22Rv1 (cell line): ENCODE data around the gene SLC39A2.

ENCODE experiments used
- H3K27ac ChIP-seq: fragments of 450-650 bp; 2 replicates; pipeline ENCODE4 v1.5.1; 2017
- ZFX ChIP-seq: fragments of 450-650 bp; IDR thresholded peaks from 2 replicates; pipeline ENCODE4 v1.6.1; 2017; ENCODE audit warnings: antibody characterized with exemption, borderline replicate concordance
- TF ChIP-seq, protein P1 (sequence below): fragments of 450-650 bp; IDR thresholded peaks from 2 replicates; pipeline ENCODE4 v1.5.1; 2017; ENCODE audit warnings: mild to moderate bottlenecking

SLC39A2 gene

DNA sequence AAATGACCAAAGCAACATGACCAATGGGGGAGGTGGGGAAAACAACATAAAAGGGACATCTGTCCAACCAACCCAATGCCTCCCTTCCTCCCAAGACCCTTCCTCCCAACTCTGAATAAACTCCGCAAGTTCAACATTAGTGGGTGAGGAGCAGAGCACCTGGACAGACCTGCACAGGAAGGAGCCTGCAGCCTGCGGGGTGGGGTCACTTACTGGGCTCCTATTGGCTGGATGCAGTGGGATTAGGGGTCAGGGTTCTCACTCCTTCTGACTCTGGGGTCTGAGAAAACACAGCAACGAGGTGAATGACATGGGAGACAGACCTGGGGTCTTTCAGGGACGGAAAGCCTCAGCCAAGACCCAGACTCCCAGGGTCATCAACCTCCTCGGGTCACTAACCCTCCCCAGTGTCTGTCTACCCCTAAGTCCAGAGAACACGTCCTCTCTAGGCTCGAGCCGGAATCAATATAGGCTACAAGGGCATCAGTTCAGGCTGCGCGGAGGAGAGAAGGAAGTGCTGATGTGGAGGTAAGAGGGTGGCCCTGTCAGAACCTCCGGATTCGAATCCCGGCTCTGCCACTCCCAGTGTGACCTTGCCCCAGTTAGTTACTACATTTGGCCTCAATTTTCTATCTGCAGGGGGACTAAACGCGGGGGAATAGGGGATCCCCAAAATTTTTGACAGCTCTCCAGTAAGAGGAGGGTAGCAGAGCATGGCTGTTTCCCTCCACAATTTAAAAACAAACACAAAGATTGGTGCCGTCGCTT lies 24.9 kb downstream of the SLC39A2 start:
- H3K27ac ChIP-seq, result 0 out of 2 replicates have a peak overlapping the region, but pooled peaks have one; percentile 34
- TF ChIP-seq, protein P1, sequence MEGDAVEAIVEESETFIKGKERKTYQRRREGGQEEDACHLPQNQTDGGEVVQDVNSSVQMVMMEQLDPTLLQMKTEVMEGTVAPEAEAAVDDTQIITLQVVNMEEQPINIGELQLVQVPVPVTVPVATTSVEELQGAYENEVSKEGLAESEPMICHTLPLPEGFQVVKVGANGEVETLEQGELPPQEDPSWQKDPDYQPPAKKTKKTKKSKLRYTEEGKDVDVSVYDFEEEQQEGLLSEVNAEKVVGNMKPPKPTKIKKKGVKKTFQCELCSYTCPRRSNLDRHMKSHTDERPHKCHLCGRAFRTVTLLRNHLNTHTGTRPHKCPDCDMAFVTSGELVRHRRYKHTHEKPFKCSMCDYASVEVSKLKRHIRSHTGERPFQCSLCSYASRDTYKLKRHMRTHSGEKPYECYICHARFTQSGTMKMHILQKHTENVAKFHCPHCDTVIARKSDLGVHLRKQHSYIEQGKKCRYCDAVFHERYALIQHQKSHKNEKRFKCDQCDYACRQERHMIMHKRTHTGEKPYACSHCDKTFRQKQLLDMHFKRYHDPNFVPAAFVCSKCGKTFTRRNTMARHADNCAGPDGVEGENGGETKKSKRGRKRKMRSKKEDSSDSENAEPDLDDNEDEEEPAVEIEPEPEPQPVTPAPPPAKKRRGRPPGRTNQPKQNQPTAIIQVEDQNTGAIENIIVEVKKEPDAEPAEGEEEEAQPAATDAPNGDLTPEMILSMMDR, result no peak
- TF ChIP-seq ZFX, result no peak

DNA sequence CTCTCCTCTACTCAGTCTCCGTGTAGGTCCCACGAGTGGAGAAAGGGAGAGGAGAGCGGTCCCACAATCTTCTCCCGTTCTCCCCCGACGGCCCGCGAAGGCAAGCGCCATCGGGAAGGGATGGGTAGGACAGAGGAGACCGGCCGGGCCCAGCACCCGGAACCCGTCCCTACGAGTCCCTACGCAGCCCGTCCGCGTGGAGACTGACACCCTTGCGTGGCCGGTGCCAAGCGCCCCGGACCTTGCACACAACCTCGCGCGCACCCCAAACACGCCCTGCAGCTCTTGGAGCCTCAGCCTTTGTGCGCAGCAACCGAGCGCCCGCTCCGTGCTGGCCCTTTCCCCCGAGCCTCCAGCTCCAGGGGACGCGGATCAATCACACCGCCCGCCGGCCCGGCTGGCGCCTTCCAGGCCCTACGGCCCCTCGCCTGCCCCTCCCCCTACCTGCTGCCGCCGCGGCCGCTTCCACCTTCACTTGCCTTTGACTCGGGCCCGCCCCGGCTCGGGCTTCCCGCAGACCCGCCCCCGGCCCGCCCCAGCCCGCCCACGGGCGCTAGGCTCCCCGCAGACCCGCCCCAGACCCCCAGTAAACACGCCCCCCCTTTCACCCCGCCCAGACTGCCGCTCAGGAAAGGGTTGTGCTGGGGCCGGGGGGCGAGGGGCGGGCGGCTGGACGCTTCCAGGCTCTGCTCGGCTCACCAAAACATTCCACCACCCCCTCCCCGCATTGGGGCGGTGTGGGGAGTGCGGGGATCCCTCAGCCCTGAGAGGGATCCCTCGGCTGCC lies 25.7 kb downstream of the SLC39A2 start, which contains the start of gene NDRG2:
Gene NDRG2, minus strand, starts transcription at position 477 of the 786 bp plus-strand sequence. CDS start 1,746 bp downstream, outside the sequence.
- no peak for TF ChIP-seq ZFX
- TF ChIP-seq, protein P1, result no peak
- 0 out of 2 replicates have a peak within 1 kb of the TSS, but pooled peaks have one; percentile 34 for H3K27ac ChIP-seq

DNA sequence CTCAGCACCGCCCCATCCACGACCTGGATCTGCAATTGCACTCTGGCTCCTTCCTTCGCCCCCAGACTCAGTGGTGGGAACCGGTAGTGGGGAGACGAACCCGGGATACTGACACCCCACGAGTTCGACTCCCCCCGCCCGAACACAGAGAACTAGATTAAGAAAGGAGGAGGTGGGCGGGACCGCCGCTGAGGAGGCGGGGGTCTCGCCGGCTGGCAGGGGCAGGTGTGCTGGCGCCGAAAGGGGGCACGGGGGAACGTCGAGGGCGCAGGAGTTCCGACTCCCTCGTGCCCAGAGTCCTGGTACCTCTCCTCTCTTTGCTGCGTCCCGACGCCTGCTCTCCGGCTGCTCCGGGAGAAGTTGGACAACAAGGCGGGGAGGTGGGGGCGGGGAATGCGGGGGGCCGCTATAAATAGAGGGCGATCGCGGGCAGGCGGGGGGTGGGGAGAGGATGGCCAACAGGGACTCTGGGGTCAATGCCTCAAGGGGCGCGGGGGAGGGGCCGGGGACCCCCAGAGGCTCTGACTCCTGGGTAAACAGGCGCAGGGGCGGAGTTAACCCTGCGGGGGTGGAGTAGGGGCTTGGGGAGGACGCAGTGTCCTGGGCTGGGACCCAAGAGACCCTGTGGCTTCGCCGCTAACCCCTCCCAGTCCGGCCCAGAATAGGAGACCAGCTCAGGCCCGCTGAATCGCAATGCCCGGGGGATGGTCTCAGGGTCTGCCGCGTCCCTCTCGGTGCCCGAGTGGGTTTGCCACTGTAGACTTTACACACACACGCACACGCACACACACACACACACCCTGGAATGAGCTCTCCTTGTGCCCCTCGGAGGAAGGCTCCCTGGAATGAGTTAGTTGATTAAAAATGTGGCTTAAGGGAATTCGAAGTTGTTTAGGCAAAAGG lies 26.5 kb downstream of the SLC39A2 start:
- H3K27ac ChIP-seq, result no peak overlapping the region
- TF ChIP-seq ZFX, result no peak
- TF ChIP-seq, protein P1, result no peak

DNA sequence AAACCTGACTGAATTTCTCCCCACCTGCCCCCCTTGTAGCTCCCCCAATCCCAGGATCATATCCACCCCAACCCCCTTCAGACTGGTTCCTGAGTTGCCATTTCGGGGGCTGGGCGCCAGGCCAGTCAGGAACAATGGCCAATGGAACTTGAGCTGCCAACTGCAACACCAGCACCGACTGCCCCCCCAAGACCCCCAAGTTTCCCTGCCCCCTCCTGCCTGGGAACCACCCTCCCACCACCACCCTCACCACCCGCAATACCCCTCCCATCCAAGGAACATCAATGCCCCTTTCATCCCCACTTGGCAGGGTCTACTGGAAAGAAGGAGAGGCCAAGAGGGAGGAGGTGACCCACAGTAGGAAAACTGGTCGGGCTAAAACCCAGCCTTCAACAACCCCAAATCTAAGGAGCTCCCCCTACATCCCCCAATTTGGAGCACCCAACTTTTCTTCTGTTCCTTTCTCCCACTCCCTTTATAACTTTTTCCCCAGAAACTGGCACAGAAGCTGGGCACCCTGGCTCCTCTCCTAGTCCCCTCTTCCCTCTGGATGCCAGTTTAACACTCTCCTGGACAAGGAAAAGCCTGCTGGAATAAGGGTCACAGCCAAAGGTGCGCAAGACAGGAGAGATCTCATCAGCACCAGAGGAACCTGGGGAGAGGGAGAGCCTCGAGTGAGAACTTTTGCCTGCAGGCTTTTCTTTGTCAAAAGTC lies 27.3 kb downstream of the SLC39A2 start:
- H3K27ac ChIP-seq, result no peak overlapping the region
- TF ChIP-seq, protein P1, result no peak
- no peak for TF ChIP-seq ZFX

DNA sequence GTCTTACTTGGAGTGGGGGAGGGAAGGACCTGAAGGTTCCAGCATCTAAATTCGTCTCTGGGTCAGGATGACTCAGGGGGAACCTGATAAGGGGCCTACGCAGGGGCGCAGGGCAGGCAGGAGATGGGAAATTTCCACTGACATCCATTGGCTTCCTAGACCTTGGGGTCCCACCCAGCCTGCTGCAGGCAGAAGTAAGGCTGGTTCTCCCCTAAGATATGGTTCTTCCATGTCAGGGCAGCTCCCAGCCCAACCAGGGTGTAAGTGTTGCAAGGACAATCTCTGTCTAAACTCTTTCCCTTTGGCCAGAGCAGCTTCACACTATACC lies 27.9 kb downstream of the SLC39A2 start:
- TF ChIP-seq, protein P1, result no peak
- no peak for TF ChIP-seq ZFX
- H3K27ac ChIP-seq, result no peak overlapping the region

DNA sequence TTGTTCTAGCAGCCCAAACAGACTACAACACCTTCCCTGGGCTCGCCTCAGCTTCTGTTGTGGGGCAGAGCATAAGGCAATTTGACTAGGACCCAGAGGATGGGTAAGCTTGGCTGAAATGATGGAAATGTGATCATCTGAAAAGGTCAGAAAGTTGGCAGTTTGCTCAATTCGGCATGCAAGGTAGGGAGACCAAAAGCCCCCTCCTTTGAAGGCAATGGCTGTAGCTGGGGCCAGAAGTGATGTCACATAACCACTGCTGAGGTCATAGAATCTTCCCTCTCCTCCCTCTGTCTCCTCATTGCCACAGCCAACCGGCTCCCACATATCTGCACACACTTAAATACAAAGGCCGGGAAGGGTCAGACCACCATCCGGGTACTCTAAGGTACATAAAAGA lies 30.8 kb downstream of the SLC39A2 start, which contains the start of gene TPPP2:
Gene TPPP2, plus strand, starts transcription at position 301 of the 400 bp plus-strand sequence. CDS start 365 bp downstream, outside the sequence.
- no peak within 1 kb of the TSS for H3K27ac ChIP-seq
- TF ChIP-seq, protein P1, result no peak
- no peak for TF ChIP-seq ZFX
